ENCODE measurements around the gene GRID2IP.
A peak's percentile ranks its signal among the peaks of the same experiment; 100 is the strongest.

Gene GRID2IP

DNA sequence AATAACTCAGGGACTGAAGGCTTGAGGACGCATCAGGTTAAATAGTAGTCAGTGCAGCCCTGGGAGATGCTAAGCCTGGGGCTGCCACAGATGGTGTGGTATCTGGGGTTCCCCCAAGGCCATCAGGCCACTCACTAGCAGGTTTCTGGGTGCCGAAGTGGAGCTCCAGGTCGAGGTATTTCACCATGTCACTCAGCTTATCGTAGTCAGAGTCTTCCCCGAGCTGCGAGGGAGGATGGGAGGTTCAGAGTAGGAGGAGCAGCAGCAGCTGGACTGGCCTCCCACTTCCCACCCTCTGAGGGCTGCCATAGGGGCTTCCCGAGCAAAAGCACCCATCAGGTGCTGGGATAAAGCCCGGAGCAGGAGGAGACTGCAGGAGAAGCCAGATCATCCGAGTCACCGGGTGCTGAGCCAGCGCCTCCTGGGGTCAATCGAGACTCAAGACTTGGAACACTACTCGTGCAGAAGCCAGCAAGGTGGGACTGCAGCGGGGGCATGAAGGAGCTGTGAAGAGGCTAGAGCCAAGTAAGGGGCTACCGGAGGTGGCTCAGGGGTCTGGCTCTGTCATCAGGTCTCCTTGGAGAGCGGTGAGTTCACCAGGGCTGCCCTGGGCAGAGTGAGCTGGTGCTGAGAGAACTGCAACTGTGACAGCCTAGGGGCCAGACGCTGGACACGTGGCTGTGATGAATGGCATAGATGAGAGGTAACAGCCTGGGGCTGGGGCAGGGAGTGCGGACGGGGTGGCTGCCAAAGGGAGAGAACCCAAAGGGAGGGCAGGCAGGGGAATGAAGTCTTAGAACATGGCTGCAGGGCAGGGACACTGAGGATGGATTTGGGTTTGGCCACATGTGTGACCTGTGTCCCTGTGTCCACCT, 45.3 kb downstream of the GRID2IP start:
- H3K4me3 ChIP-seq (ENCODE audit: low read depth, low read length): no peak overlapping the region
- DNase-seq (ENCODE audit: low read depth): no peak
- TF ChIP-seq, protein P1, sequence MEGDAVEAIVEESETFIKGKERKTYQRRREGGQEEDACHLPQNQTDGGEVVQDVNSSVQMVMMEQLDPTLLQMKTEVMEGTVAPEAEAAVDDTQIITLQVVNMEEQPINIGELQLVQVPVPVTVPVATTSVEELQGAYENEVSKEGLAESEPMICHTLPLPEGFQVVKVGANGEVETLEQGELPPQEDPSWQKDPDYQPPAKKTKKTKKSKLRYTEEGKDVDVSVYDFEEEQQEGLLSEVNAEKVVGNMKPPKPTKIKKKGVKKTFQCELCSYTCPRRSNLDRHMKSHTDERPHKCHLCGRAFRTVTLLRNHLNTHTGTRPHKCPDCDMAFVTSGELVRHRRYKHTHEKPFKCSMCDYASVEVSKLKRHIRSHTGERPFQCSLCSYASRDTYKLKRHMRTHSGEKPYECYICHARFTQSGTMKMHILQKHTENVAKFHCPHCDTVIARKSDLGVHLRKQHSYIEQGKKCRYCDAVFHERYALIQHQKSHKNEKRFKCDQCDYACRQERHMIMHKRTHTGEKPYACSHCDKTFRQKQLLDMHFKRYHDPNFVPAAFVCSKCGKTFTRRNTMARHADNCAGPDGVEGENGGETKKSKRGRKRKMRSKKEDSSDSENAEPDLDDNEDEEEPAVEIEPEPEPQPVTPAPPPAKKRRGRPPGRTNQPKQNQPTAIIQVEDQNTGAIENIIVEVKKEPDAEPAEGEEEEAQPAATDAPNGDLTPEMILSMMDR (IDR thresholded peaks at IDR 0.05; ENCODE audit: low read depth, low read length, missing control alignments): no peak

DNA sequence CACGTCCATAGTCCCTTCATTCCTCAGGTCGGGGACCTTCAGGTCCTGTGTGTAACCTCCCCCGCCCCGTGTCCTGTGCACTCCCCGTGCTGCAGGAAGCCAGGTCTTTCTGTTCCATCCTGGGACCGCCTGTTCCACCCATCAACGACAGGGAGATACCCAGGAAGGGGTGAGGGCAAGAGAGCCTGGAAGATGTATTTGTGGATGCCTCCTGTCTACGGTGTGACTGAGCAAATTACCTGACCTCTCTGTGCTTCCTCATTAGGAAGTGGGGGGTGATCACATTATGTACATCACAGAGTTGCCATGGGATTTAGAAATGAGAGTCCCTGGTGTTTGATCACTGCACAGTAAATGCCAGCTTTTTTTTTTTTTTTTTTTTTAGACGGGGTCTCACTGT, 46.3 kb downstream of the GRID2IP start:
- no peak for DNase-seq (ENCODE audit: low read depth)
- TF ChIP-seq, protein P1 (IDR thresholded peaks at IDR 0.05; ENCODE audit: low read depth, low read length, missing control alignments): no peak
- H3K4me3 ChIP-seq (ENCODE audit: low read depth, low read length): peak overlapping the region; percentile 66

DNA sequence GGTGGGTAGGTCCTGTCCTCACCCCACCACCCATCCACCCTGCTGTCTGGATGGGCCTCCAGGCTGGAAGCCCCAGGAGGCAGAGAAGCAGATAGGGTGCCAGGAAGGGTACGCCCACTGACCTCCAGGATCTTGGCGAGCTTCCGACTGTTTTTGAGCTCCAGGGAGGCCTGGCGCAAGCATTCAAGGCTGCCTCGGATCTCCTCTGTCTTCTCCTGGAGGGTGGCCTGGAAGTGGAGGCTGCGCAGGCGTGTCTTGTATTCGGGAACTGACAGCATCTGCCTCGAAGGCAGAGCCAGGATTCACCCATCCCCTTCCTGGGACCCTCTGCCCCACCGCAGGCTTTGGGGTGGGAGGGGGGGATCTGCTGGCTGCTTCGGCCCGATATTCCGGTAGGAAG, 48.4 kb downstream of the GRID2IP start:
- no peak overlapping the region for H3K4me3 ChIP-seq (ENCODE audit: low read depth, low read length)
- TF ChIP-seq, protein P1 (IDR thresholded peaks at IDR 0.05; ENCODE audit: low read depth, low read length, missing control alignments): no peak
- no peak for DNase-seq (ENCODE audit: low read depth)

DNA sequence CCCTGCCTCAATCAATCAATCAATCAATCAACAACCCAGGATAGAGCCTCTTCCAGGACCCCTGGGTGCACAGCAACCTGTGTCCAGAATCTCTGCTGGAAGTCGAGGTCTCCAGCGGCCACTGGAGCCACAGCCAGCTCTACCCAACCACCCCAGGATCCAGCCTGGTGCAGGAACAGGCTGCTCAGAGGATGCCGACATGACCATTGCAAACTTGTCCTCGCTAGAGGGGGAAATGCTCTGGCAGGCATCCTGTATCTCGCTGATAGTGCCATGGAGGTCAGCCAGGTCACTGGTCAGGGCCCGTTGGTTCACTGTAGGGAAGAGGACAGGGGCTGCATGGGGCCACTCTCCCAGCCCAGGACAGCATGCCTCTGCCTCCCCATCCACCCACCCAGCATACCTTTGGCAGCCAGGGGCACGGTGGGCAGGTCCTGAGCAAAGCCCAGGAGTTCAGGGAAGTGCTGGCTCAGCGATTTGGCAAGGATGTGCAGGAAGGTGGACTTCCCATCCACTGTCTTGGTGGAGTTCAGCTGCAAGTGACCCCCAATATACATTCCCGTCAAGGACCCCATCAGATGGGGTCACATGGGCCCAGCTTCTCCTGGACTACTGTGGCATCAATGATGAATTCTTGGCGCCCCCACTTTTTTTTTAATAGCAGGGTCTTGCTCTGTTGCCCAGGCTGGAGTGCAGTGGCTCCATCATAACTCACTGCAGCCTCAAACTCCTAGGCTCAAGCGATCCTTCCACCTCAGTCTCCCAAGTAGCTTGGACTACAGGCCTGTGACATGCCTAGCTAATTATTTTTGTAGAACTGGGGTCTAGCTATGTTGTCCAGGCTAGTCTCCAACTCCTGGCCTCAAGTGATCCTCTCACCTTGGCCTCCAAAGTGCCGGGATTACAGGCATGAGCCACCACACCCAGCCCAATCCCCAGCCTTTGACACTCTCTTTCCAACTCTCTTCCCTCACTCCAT, 49.4 kb downstream of the GRID2IP start:
- no peak overlapping the region for H3K4me3 ChIP-seq (ENCODE audit: low read depth, low read length)
- no peak for DNase-seq (ENCODE audit: low read depth)
- TF ChIP-seq, protein P1 (IDR thresholded peaks at IDR 0.05; ENCODE audit: low read depth, low read length, missing control alignments): no peak

DNA sequence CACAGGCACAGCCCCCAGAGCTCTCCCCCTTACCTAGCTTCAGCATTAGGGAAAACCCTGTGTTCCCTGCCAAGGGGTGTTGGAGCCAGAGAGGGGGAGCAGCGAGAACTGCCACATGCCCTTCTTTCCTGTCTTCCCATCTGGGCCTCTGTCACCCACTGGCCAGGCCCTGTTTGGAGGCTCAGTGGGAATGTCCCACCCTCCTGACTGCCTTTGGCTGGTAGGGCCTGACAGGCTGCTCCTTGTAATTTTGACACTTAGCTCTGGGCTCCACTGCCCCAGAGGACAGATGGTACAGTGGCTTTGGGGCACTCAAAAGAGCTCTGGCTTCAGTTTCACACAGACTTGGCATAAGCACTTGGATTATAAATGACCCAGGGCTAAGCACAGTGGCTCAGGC, 50.6 kb downstream of the GRID2IP start:
- TF ChIP-seq, protein P1 (IDR thresholded peaks at IDR 0.05; ENCODE audit: low read depth, low read length, missing control alignments): no peak
- no peak for DNase-seq (ENCODE audit: low read depth)

DNA sequence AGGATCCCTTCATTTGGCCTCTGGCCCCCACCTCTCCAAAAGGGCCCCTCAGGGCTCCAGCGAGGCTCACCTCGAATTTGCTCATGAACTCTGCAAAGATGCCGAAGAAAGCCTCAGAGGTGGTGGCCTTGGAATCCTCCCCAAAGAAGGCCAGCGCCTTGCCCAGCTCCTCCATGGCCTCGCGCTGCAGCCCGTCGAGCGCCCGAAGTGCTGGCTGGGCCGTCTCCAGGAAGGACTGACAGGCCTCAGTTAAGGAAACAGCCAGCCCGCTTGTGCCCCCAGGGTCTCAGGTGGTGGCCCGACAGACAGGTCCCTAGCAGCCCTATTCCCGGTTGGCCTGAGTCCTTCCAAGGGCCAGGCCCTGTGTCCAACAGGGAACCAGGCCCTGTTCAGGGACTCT, 53.3 kb downstream of the GRID2IP start:
- TF ChIP-seq, protein P1 (IDR thresholded peaks at IDR 0.05; ENCODE audit: low read depth, low read length, missing control alignments): no peak
- no peak for DNase-seq (ENCODE audit: low read depth)
- H3K4me3 ChIP-seq (ENCODE audit: low read depth, low read length): no peak overlapping the region

More for the DNA sequence above, 50.6 kb downstream of the GRID2IP start:
- H3K4me3 ChIP-seq (ENCODE audit: low read depth, low read length): no peak overlapping the region
